Measurements from ENCODE around the gene NSRP1. TPM values are rescaled to one million over a fixed set of nuclear protein-coding genes. Genes with fewer than 3 reads are reported as not detected.

The NSRP1 gene
- polyA plus RNA-seq, 3 donors = 38.8 to 51.7 (median 40.3) TPM

DNA sequence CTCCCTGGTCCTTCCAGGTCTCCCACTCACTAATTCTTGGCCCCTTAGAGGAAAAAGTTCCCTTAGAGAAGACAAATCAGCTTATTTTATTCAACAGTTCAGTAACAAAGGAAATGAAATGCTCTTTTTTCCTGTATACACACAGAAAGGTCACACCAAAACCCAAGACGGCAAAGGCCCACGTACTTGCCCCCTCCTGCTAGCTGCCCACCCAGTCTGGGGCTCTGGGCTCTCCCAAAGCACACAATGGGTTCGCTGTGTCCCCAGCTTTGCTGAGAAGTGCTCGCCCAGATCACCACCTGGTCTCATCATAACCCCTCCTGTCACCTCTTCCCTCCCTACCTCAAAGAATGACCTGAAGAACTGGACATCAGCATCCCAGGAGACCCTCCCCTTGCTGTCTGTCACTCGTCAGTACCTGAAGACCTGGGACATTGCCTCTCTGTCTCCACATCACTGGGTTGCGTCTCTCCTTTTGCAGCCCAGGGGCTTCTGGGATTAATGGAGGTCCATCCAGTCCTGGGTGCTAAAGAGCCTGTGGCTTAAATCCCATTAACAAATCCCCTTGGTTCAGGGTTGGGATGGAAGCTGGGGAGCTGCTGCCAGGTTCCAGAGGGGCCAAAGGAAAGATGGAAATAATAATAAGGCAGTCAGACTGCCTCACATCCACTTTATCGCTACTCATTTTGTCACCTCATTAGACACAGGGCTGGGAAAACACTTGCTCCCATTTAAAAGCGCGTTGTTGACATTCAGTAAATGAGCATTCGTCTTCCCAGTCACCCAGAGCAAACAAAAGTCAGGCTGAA lies 115.6 kb downstream of the NSRP1 start:
- DNase-seq (ENCODE audit: extremely low read depth in 1 of 11, low read depth in 9 of 11, low spot score in 4 of 11) = no peak

DNA sequence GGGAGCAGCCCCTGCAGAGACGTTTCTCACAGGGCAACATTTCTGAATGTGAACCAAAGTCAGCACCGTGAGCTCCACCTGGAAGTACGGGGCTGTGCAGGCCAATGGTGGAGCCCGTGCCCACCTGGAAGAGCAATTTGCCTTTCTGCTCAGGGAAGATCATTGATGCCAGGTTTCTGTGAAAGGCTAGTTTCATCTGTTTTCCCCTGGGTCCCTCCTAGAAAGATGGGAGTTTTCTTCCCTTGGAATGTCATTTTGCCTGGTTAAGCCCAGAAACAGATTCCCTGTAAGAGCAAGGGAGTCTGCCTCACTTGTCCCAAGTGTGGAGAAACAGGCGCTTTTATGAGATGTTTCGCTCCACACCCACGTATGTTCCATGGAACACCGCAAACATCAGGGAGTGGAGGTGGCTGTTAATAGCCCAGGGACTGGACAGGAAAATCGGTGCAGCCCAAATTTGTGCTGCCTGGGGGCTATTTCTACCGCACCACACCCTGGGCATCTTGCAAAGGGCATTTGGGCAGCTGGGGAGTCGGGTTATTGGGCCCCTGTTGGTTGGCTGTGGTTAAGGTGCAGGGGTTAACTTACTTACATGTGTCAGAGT lies 116.3 kb downstream of the NSRP1 start:
- no peak for DNase-seq (ENCODE audit: extremely low read depth in 1 of 11, low read depth in 9 of 11, low spot score in 4 of 11)

DNA sequence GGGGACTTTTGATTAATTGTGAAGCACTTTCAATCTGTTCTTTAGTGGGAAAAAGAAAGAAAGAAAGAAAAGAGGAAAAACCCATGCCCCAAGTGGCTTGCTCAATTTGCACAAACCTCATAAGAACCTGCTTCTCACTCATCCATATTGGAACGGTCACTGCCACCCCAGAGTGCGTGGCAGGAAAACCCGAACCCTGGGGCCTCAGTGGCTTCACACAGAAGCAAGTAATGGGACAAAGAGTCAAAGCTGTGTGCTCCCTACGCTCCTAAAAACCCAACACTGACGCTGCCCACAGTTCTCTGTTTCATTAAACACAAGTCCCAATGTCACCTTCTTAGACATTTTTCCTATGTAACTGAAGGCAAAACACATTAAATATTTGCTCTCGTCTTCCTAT lies 117.7 kb downstream of the NSRP1 start:
- DNase-seq (ENCODE audit: extremely low read depth in 1 of 11, low read depth in 9 of 11, low spot score in 4 of 11) = no peak

DNA sequence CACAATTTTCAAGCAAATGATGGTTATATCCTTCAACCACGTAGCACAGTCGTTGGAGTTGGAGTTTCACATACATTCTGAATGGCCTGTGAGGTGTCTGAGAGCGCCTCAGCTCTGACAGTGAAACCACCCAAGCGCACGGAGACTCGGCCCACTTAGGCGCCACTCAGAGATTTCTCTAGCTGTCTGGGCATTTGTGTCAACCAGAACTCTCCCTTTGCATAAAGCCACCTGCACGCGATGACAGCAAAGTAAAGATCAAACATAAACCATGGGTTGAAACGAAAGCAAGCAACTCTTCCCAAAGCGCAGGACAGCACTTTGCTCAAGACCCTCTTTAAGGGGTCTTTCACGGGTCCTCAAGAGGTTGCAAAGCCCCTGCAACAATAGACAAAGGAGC lies 118.3 kb downstream of the NSRP1 start:
- DNase-seq (ENCODE audit: extremely low read depth in 1 of 11, low read depth in 9 of 11, low spot score in 4 of 11) = no peak

DNA sequence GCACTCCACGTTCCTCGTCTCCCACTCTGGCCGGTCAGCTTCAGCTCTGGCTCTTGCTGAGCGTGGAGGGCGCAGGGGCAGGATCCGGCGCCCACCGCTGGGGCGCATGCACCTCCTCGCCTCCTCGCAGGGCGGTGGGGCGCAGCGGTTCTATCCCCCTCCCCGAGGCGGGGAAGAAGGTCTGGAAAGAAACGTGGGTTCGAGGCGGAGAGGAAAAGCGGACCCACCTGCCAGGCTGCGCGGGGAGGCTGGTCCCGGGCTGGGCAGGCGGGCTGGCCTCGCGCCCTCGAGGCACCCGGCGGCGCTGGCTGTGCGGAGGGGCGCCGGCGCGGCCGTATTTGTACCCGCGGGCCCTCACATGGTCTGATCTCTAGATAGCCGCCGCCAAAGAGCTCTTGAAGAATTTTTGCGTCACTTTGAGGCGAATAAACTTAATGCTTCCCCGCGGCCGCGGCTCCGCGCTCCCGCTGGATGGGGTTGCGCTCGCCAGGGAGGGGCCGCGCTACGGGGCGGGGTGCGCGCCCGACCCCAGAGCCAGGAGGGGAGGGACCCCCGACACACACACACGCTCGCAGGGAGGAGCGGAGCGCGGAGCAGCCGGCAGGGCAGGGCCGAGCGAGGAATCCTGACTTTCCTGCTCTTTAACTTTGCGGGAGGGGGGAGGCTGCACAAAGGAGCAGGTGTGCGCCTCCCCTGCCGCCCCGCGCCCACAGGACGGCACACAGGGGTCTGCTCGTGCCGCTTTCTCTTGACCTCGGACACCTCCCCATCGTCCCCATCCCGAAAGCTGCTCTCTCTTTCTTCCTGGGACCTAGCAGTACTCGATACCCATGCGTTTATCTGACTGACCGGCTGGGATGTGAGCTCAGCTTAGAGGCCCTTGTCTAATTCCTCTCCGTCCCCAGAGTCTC lies 119.0 kb downstream of the NSRP1 start, which contains the start of gene SLC6A4:
TSS of gene SLC6A4 (minus strand) at position 312 of the 911 bp plus-strand sequence. CDS start 13,739 bp downstream, outside the sequence.
- DNase-seq (ENCODE audit: extremely low read depth in 1 of 11, low read depth in 9 of 11, low spot score in 4 of 11) = no peak

Other genes with a start within 250 kb of the NSRP1 start
- gene SSH2, start 186.6 kb upstream of the NSRP1 start, polyA plus RNA-seq (ENCODE audit: insufficient read length in 3 of 3) = 10 to 100 TPM; 16.1 to 19.7 (median 16.5) TPM
- gene EFCAB5, start 175.2 kb upstream of the NSRP1 start, polyA plus RNA-seq (ENCODE audit: insufficient read length in 3 of 3) = 1 to 10 TPM; 2.1 to 2.7 (median 2.4) TPM
- 1 to 10 TPM in 1 of 3 donors, under 1 TPM in 2; 0.64 to 1.3 (median 0.83) TPM for gene SLC6A4, start 118.9 kb downstream of the NSRP1 start, polyA plus RNA-seq (ENCODE audit: insufficient read length in 3 of 3)
- 10 to 100 TPM; 82.4 to 92.2 (median 86.0) TPM for gene BLMH, start 175.1 kb downstream of the NSRP1 start, polyA plus RNA-seq (ENCODE audit: insufficient read length in 3 of 3)
- gene TMIGD1, start 217.2 kb downstream of the NSRP1 start, polyA plus RNA-seq (ENCODE audit: insufficient read length in 3 of 3) = under 1 TPM; 0.56 to 0.64 (median 0.59) TPM